KBM-7 (cell line): ENCODE measurements around the gene TENM4.

Experiments used
- DNase-seq: peaks from one replicate; pipeline ENCODE4 v3.0.0-alpha.2; 2015
- in situ Hi-C: fragments of 300-500 bp; cut with MboI; formaldehyde crosslinking; loops from 2 replicates; pipeline ENCODE4 v1.14.3; 2020; ENCODE audit warnings: low sequenced_read_pairs, low pct_unique_long_range_greater_than_20kb, mixed read lengths

TENM4 gene

GRCh38 chr11:79274636-79275331 lies 166.0 kb downstream of the TENM4 start:
- in situ Hi-C loops: no loop called here
- no peak for DNase-seq

GRCh38 chr11:79273781-79274180 lies 167.0 kb downstream of the TENM4 start:
- in situ Hi-C loops: no loop called here
- peak; percentile 29 for DNase-seq

GRCh38 chr11:79269611-79270307 lies 171.1 kb downstream of the TENM4 start:
- in situ Hi-C loops: no loop called here
- no peak for DNase-seq

DNA sequence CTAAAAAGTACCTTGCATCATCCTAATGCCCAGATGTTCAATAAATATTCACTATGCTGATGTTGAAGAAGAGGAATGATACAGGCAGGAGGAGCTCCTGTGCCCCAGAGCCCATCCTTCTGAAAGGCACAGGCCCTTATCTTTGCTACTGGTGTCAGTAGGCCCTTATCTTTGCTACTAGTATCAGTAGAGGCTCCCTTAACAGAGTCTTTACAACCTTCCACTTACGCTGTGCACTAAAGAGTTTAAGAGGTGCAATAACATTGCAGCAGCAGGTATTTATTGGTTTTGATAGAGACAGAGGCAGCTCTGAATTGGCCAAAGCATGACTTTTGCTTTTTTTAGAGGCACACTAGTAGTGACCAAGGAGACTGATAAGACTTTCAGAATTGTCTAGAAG lies 174.4 kb downstream of the TENM4 start:
- in situ Hi-C loops: no loop called here
- no peak for DNase-seq

- no peak for DNase-seq
- in situ Hi-C loops: no loop called here
Measured at GRCh38 chr11:79265756-79266322, 175.0 kb downstream of the TENM4 start.

DNA sequence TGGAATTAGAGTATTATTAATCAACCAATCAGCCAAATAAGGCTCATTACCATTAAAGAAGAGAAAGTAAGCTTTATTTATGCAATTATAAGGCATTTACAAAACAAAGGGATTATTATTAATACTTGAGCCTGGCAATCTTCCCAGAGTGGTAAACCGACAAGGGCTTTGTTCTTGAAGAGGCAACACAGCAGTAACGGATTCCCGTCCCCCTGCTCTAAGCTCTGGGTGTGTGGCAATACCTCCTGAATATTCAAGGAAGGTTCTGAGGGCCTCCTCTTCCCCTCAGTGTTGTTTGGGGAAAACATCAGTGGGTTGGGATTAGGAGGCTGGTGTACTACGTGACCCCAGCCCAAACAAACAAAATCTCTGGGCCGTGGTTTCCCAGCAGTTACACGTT lies 176.5 kb downstream of the TENM4 start:
- DNase-seq: no peak
- in situ Hi-C loops: no loop called here

- DNase-seq: no peak
- in situ Hi-C loops: no loop called here
Measured at GRCh38 chr11:79263001-79263400, 177.8 kb downstream of the TENM4 start.

- no peak for DNase-seq
- in situ Hi-C loops: no loop called here
Measured at GRCh38 chr11:79262221-79262620, 178.6 kb downstream of the TENM4 start.

GRCh38 chr11:79261684-79262083 lies 179.1 kb downstream of the TENM4 start:
- DNase-seq: no peak
- in situ Hi-C loops: no loop called here

- in situ Hi-C loops: no loop called here
- no peak for DNase-seq
Measured at GRCh38 chr11:79259800-79260199, 181.0 kb downstream of the TENM4 start.

DNA sequence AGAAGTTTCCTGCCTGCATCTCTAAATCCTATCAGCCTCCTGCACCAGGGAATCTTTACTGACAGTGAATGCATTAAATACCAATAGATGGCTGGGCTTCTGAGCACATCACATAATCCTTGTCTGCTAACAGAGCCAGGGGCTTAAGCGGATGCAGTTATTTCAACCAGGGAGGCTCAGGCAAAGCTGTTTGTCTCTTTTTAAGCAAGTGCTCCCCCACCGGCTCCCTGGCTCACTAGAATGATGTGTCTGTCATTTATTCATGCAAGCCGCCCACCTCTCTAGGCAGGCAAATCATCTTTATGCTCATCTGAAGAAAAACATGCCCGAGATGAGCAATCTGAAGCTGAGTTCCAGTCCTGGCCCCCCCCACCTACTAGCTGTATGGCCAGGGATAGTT lies 182.3 kb downstream of the TENM4 start:
- in situ Hi-C loops: no loop called here

GRCh38 chr11:79255965-79256364 lies 184.9 kb downstream of the TENM4 start:
- no peak for DNase-seq
- in situ Hi-C loops: no loop called here

More for the DNA sequence above, 182.3 kb downstream of the TENM4 start:
- DNase-seq: no peak

DNA sequence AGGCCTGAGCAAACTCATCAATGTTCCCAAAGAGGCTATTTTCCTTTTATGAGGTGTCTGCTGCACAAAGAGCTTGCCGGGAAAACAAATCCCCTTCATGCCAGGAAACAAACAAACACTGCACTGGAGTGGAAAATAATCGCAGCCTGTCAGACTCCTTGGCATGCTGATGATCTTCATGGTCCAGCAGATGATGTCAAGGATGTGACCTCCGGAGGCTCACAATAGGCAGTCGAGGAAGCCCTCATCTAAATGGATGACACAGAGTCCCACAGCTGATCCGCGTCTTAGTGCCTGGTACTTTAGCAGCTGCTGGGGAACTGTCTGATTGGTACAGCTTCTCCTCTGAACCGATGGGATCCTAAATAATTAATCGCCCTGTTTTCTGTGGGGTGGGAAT lies 187.6 kb downstream of the TENM4 start:
- in situ Hi-C loops: no loop called here
- DNase-seq: no peak

DNA sequence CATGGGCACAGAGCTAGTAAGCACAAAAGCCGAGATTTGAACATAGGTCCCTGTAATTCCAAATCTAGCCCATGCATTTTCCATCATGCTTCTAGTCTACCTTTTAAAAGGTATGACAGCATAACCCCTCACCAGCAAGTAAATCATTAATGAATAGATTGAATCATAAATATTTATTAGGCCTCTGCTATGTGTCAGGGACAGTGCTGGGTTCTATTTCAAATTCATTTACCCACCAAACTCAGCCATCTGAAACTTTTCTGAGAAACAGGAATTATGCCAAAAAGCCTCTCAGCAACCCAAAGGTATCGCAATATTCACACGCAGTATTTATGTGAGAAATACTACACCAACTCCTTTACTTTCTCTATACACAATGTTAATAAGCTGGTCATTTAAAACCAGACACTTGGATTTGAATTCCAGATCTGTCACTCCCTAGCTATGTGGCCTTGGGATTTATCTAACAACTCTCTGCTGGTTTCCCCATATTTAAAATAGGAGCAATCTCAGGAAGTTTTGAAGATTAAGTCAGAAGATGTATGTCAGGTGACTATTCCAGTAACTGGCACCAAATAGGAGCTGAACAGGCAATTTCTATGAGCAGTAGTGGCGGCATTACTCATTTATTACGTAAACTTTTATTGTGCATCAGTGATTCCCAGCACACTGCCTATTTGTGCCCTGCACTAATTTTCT lies 191.4 kb downstream of the TENM4 start:
- in situ Hi-C loops: no loop called here
- no peak for DNase-seq

DNA sequence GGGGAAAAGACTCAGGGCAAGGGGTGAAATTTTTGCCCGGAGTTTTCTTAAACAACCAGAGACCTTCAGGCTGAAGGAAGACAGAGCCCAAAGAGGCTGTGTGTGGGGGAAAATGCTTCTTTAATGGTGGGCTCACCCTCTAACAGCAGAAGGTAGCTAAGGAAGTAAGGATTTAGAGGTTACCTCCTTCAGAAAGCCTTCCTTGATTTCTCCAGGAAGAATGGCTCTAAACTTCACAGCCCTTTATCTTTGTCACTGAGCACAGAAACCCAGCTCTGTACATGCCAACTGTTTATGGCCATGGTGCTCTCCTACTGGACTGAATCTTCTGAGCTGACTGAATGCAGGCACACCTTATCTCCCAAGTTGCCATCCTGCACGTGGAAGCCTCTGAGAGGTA lies 196.0 kb downstream of the TENM4 start:
- no peak for DNase-seq
- in situ Hi-C loops: no loop called here

DNA sequence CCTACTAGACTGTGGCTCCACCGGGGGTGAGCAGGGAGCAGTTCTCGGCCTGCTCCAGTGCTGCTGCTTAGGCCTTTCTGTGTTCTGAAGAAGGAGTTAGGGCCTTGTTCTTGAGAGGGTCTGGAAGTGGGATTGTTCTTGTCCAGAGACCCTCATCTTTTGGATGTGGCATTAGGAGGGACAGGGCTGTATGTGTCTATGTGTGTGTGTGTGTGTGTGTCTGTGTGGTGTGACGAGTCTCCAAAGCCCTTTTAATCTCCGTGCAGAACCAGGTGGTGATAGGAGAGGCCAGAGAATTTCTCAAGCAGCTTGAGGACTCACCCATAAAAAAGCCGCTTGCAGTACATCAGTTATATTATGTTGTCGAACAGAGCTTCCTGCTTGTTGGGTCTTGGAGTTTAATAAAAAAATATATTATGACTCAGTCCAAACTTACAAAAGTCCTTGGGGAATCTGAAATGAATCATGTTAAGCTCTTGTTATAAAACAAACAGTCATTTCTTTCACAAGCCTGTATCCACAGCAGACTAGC lies 196.5 kb downstream of the TENM4 start:
- DNase-seq: no peak
- in situ Hi-C loops: no loop called here

GRCh38 chr11:79243422-79244210 lies 197.2 kb downstream of the TENM4 start:
- in situ Hi-C loops: no loop called here
- no peak for DNase-seq

DNA sequence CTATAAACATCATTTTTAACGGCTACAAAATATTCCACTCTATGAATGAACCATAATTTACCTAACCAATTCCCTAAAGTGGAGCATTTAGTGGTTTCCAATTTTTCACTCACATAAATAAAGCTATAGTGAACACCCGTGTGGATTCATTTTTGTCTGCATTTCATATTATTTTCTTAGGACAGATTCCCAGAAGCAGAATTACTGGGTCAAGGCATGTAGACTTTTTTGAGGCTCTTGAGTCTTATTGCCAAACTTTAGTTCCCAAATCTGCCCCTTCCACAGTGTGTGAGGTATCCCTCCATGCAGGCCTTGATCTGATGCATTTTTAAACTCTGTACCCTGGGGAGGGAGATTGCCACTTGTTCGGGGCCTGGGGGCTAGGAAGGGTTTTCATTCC lies 198.2 kb downstream of the TENM4 start:
- in situ Hi-C loops: no loop called here
- no peak for DNase-seq

DNA sequence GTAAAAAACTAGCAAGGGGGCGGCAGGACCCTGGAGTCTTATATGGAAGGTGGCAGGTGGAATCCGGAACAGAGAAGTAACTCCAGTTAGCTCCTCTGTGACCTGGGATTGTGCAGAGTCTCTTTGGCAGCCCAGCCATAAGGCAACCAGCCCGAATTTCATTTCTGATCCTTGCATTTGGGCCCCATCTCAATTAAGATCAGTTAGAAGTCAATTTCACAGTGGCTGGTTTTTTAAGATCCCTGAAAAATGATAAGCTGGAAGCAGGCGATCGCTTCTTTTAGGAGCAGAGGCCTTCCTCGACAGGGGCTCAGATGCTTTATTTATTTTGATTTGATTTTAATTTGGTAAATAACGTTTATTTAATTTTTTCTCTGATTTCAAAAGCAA lies 199.0 kb downstream of the TENM4 start:
- in situ Hi-C loops: no loop called here
- no peak for DNase-seq
